ENCODE data around the gene C1S.

GRCh38 chr12:7068240-7068993 is 7.9 kb downstream of the C1S start:
- no peak for TF ChIP-seq EZH2 (IDR thresholded peaks at IDR 0.05; ENCODE audit: insufficient read depth, poor library complexity, severe bottlenecking)
- no peak for TF ChIP-seq EZH2phosphoT487 (IDR thresholded peaks at IDR 0.05; ENCODE audit: insufficient read depth, low read depth)
